ENCODE results near the gene SLC1A2. TPM values are rescaled to one million over a fixed set of nuclear protein-coding genes. Genes with fewer than 3 reads are reported as not detected.

SLC1A2 gene
- total RNA-seq, 2 donors from 2014 or later = 7.1 to 13.5 TPM

DNA sequence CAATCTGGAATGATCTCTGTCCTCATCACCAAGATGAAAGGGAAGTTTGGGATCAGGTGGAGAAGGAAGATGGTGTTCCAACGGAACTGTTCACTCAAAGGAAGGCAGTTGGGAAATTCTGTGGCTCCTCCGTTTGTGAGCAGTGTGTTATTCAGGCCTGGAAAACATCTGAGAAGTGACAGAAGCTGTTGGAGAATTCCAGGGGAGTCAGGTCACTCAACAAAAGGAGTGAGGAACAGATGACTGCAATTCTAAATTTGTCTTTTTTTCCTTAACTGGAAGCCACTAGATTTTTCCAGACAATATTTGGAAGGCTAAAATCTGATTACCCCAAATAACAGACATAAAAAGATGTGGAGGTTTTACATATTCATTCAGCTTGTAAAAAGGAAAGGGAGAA is 172.6 kb downstream of the SLC1A2 start:
- Mint-ChIP-seq H3K4me3 (no peak overlapping the region), H3K4me1 (no peaks in the 10 kb centered on the region), H3K27ac (no peak overlapping the region), H3K27me3 (ENCODE audit: insufficient read depth) (peaks cover 5% of the 10 kb centered on the region), H3K9me3 (peaks cover 3% of the 10 kb centered on the region), H3K36me3 (ENCODE audit: low read depth) (no peaks in the 10 kb centered on the region)
- no peaks in the 10 kb centered on the region for H3K36me3 ChIP-seq (ENCODE audit: control insufficient read depth, insufficient read depth, low read length)
- H3K9me3 ChIP-seq (ENCODE audit: control insufficient read depth, low read length) = peaks cover 4% of the 10 kb centered on the region
- TF ChIP-seq, protein P1, sequence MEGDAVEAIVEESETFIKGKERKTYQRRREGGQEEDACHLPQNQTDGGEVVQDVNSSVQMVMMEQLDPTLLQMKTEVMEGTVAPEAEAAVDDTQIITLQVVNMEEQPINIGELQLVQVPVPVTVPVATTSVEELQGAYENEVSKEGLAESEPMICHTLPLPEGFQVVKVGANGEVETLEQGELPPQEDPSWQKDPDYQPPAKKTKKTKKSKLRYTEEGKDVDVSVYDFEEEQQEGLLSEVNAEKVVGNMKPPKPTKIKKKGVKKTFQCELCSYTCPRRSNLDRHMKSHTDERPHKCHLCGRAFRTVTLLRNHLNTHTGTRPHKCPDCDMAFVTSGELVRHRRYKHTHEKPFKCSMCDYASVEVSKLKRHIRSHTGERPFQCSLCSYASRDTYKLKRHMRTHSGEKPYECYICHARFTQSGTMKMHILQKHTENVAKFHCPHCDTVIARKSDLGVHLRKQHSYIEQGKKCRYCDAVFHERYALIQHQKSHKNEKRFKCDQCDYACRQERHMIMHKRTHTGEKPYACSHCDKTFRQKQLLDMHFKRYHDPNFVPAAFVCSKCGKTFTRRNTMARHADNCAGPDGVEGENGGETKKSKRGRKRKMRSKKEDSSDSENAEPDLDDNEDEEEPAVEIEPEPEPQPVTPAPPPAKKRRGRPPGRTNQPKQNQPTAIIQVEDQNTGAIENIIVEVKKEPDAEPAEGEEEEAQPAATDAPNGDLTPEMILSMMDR (conservative IDR thresholded peaks at IDR 0.05) = no peak
- H3K9ac ChIP-seq (ENCODE audit: extremely low read depth, low read length, poor library complexity, severe bottlenecking) = no peak overlapping the region
- H3K27me3 ChIP-seq (ENCODE audit: control insufficient read depth, insufficient read depth, low read length, poor library complexity, severe bottlenecking) = no peaks in the 10 kb centered on the region
- no peaks in the 10 kb centered on the region for H3K4me1 ChIP-seq (ENCODE audit: control insufficient read depth, insufficient read depth, low read length)
- H3K4me3 ChIP-seq (ENCODE audit: low read length) = no peak overlapping the region
- DNase-seq = no peak
- no peak overlapping the region for H3K27ac ChIP-seq (ENCODE audit: low read depth, low read length)
- WGBS, 2 experiments (ENCODE audit: insufficient coverage in 1 of 2, insufficient read length in 1 of 2) = 40 to 71% methylated on average over 1 to 2 of the region's 2 CpGs

DNA sequence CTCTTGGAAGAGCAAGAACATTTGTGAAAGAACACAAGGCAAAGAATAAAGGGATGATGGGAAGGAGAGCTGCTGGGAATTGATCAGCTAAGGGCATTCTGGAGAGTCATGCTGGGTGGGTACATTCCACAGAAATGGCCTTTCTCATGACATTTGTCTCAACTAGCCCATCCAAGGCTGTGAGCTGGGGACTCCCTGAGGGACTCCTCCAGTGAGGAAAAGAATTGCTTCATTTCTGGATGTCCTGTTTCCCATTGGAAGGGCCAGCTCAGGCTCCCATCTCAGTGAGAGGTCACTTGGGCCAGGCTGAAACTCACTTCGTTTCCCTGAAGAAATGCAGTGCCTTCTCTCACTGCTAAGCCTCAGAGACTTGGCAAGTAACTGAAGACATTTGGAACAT is 173.6 kb downstream of the SLC1A2 start:
- no peak for DNase-seq
- Histone ChIP-seq H3K9me3 (ENCODE audit: control insufficient read depth, low read length) (peaks cover 4% of the 10 kb centered on the region), H3K36me3 (ENCODE audit: control insufficient read depth, insufficient read depth, low read length) (no peaks in the 10 kb centered on the region), H3K27ac (ENCODE audit: low read depth, low read length) (no peak overlapping the region), H3K4me3 (ENCODE audit: low read length) (no peak overlapping the region), H3K27me3 (ENCODE audit: control insufficient read depth, insufficient read depth, low read length, poor library complexity, severe bottlenecking) (no peaks in the 10 kb centered on the region), H3K9ac (ENCODE audit: extremely low read depth, low read length, poor library complexity, severe bottlenecking) (no peak overlapping the region), H3K4me1 (ENCODE audit: control insufficient read depth, insufficient read depth, low read length) (no peaks in the 10 kb centered on the region)
- H3K36me3 Mint-ChIP-seq (ENCODE audit: low read depth) = no peaks in the 10 kb centered on the region
- TF ChIP-seq, protein P1 (conservative IDR thresholded peaks at IDR 0.05) = no peak
- H3K27ac Mint-ChIP-seq = no peak overlapping the region
- H3K4me1 Mint-ChIP-seq = no peaks in the 10 kb centered on the region
- 82 to 88% methylated on average over 1 of the region's 1 CpG for WGBS, 2 experiments (ENCODE audit: insufficient coverage in 1 of 2, insufficient read length in 1 of 2)
- peaks cover 3% of the 10 kb centered on the region for H3K9me3 Mint-ChIP-seq
- no peak overlapping the region for H3K4me3 Mint-ChIP-seq
- H3K27me3 Mint-ChIP-seq (ENCODE audit: insufficient read depth) = peaks cover 2% of the 10 kb centered on the region

DNA sequence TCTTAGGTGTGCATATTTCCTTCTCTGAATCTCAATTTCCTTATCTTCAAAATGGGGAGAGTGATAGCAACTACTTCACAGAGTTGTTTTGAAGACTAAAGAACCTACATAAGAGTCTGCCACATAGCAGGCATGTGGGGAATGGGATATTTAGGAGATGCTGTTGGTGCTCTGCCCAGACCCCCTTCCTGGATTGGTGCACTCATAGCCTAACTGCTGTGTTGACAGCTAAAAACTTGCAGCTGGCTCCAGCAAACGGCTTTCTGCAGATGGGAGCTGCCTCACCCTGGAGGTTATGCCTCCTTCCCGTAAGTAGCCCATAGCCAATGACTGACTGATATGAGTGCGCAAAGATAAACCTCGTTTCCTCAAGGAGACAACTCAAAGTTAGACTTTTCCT is 174.3 kb downstream of the SLC1A2 start:
- 83 to 95% methylated on average over 2 to 4 of the region's 4 CpGs for WGBS, 2 experiments (ENCODE audit: insufficient coverage in 1 of 2, insufficient read length in 1 of 2)
- Mint-ChIP-seq H3K4me1 (peaks cover 2% of the 10 kb centered on the region), H3K27ac (no peak overlapping the region)

More for the DNA sequence above, 174.3 kb downstream of the SLC1A2 start:
- TF ChIP-seq, protein P1 (conservative IDR thresholded peaks at IDR 0.05) = no peak
- H3K36me3 ChIP-seq (ENCODE audit: control insufficient read depth, insufficient read depth, low read length) = no peaks in the 10 kb centered on the region
- H3K27me3 ChIP-seq (ENCODE audit: control insufficient read depth, insufficient read depth, low read length, poor library complexity, severe bottlenecking) = no peaks in the 10 kb centered on the region
- H3K4me3 Mint-ChIP-seq = no peak overlapping the region
- DNase-seq = no peak
- peaks cover 4% of the 10 kb centered on the region for H3K9me3 ChIP-seq (ENCODE audit: control insufficient read depth, low read length)
- H3K9me3 Mint-ChIP-seq = peaks cover 3% of the 10 kb centered on the region
- H3K9ac ChIP-seq (ENCODE audit: extremely low read depth, low read length, poor library complexity, severe bottlenecking) = no peak overlapping the region
- peaks cover 2% of the 10 kb centered on the region for H3K27me3 Mint-ChIP-seq (ENCODE audit: insufficient read depth)
- no peak overlapping the region for H3K4me3 ChIP-seq (ENCODE audit: low read length)
- H3K36me3 Mint-ChIP-seq (ENCODE audit: low read depth) = no peaks in the 10 kb centered on the region
- H3K27ac ChIP-seq (ENCODE audit: low read depth, low read length) = no peak overlapping the region
- H3K4me1 ChIP-seq (ENCODE audit: control insufficient read depth, insufficient read depth, low read length) = no peaks in the 10 kb centered on the region
